Stimulated activated CD8-positive, alpha-beta memory T cell treated with anti-CD3 and anti-CD28 coated beads, Interleukin-2, amount 100 ng/mL, for 1 hour (primary cell): ENCODE data around the gene ZNF10.

Source experiments
- DNase-seq, 2 donors: peaks; one replicate each; pipeline ENCODE4 v3.0.0-alpha.2; 2020; ENCODE audit warnings: low read depth in 2 of 2

Gene ZNF10

GRCh38 chr12:133201888-133202287 lies 71.5 kb downstream of the ZNF10 start:
- DNase-seq, result no peak

- no peak for DNase-seq
Measured at GRCh38 chr12:133202493-133203343, 72.3 kb downstream of the ZNF10 start.

- no peak for DNase-seq
Measured at GRCh38 chr12:133203344-133204263, 73.2 kb downstream of the ZNF10 start.

GRCh38 chr12:133204264-133204603 lies 73.8 kb downstream of the ZNF10 start:
- no peak for DNase-seq

GRCh38 chr12:133206390-133206789 lies 76.0 kb downstream of the ZNF10 start:
- DNase-seq, result no peak
